ENCODE results near the gene XRCC4.

GRCh38 chr5:83364312-83365299 lies 287.3 kb downstream of the XRCC4 start:
- TF ChIP-seq CTCF (IDR thresholded peaks at IDR 0.05 in 4 of 5, conservative IDR thresholded peaks at IDR 0.05 in 1 of 5) (no peak), POLR2A (IDR thresholded peaks at IDR 0.05) (no peak)

All from gastrocnemius medialis (tissue), 4 donors.